Measurements from ENCODE around the gene ANO7. TPM values are rescaled to one million over a fixed set of nuclear protein-coding genes. Genes with fewer than 3 reads are reported as not detected.

The ANO7 gene
- total RNA-seq, 1 experiment from 2014 or later = 0.19 TPM

DNA sequence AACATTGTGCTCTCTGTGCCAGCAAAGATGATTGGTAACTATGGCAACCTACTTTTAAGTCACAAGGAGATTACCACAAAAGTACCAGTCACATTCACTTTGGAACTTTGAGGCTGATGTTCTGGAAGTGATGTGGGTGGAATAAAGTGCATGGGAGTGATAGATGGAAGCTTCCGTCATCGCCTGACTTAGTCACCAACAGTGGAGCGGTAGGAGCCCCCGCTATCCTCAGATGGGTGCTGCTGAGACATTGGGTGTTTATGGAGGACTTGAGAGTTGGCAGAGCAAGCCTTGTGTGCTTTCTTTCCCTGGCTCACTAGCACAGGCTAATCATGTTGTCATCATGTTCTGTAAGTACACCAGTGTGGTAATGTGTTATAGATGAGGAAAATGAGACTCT, 33.6 kb upstream of the ANO7 start:
- no peak overlapping the region for H3K9ac ChIP-seq (ENCODE audit: low read length)
- no peak overlapping the region for H3K27ac ChIP-seq (ENCODE audit: low read length)
- DNase-seq = no peak
- no peaks in the 10 kb centered on the region for H4K20me1 ChIP-seq (ENCODE audit: insufficient read depth, low read depth, low read length)
- H3K9me3 ChIP-seq (ENCODE audit: low read length) = no peaks in the 10 kb centered on the region
- no peaks in the 10 kb centered on the region for H3K27me3 ChIP-seq (ENCODE audit: low read length)
- H3K79me2 ChIP-seq (ENCODE audit: low read length) = peaks cover 32% of the 10 kb centered on the region
- H3K4me2 ChIP-seq (ENCODE audit: low read depth, low read length, poor library complexity, severe bottlenecking) = no peak overlapping the region
- H3K9me2 ChIP-seq (replicated peaks; ENCODE audit: insufficient read depth, low read length) = no peaks in the 10 kb centered on the region
- H3K36me3 ChIP-seq (ENCODE audit: insufficient read depth, low read length) = peaks cover 10% of the 10 kb centered on the region; the same call in 1 of the 2 replicates
- peaks cover 12% of the 10 kb centered on the region for H3K4me1 ChIP-seq (ENCODE audit: low read length)
- H2AFZ ChIP-seq (ENCODE audit: low read length) = no peak overlapping the region
- H3K4me3 ChIP-seq (ENCODE audit: low read length) = no peak overlapping the region

DNA sequence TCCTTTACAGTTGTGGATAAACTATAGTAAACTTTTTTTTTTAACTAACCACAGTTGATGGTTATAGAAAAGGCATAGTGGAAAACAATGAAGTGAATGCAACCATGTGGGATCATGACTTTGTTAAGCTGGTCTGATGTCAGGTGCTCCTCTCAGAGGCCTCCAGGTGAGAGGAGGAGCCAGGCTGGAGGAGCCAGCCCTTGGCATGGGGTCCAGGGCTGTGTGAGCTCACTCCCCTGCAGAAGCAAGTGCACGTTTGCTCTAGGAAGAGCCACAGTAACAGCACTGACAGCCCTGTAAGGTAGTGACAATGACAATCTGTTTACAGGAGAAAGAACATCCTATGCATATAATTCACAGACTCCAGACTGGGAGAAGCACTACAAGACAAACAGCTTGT, 32.5 kb upstream of the ANO7 start:
- no peak for DNase-seq
- H3K36me3 ChIP-seq (ENCODE audit: insufficient read depth, low read length) = peaks cover 10% of the 10 kb centered on the region; the same call in 1 of the 2 replicates

DNA sequence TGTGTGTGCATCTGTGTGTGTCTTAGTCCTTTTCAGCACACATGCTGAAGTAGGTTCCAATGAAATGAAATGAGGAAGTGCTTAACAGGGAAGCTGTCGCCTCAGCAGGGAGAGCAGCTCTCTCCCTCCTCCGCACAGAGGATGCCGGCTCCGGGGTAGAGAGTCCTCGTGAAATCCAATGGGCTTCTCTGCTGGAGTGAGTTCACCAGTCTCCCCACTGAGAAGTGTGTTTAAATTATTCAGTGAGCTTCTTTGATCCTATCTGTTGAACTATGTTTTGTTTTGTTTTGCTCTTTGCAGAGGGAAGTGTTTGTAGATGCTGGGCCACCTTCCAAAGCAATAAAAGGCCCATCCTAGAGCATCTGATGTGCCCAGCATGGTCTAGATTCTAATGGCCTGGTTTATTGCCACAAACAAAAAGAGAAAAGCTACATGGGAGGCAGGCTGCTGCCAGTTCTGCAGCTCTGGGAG, 31.5 kb upstream of the ANO7 start:
- Histone ChIP-seq H3K4me3 (ENCODE audit: low read length) (no peak overlapping the region), H3K79me2 (ENCODE audit: low read length) (peaks cover 16% of the 10 kb centered on the region), H3K27ac (ENCODE audit: low read length) (no peak overlapping the region), H3K4me2 (ENCODE audit: low read depth, low read length, poor library complexity, severe bottlenecking) (no peak overlapping the region), H3K9me3 (ENCODE audit: low read length) (no peaks in the 10 kb centered on the region), H3K27me3 (ENCODE audit: low read length) (no peaks in the 10 kb centered on the region), H3K4me1 (ENCODE audit: low read length) (peaks cover under 1% of the 10 kb centered on the region; the same call in 1 of the 2 replicates), H2AFZ (ENCODE audit: low read length) (no peak overlapping the region), H3K9me2 (replicated peaks; ENCODE audit: insufficient read depth, low read length) (no peaks in the 10 kb centered on the region), H3K36me3 (ENCODE audit: insufficient read depth, low read length) (peaks cover 10% of the 10 kb centered on the region; the same call in 1 of the 2 replicates), H4K20me1 (ENCODE audit: insufficient read depth, low read depth, low read length) (no peaks in the 10 kb centered on the region), H3K9ac (ENCODE audit: low read length) (no peak overlapping the region)
- no peak for DNase-seq

More for the DNA sequence above, 32.5 kb upstream of the ANO7 start:
- no peak overlapping the region for H2AFZ ChIP-seq (ENCODE audit: low read length)
- H3K27me3 ChIP-seq (ENCODE audit: low read length) = no peaks in the 10 kb centered on the region
- H3K4me3 ChIP-seq (ENCODE audit: low read length) = no peak overlapping the region
- H3K4me2 ChIP-seq (ENCODE audit: low read depth, low read length, poor library complexity, severe bottlenecking) = no peak overlapping the region
- peaks cover 27% of the 10 kb centered on the region for H3K79me2 ChIP-seq (ENCODE audit: low read length)
- H3K9me2 ChIP-seq (replicated peaks; ENCODE audit: insufficient read depth, low read length) = no peaks in the 10 kb centered on the region
- no peaks in the 10 kb centered on the region for H4K20me1 ChIP-seq (ENCODE audit: insufficient read depth, low read depth, low read length)
- H3K27ac ChIP-seq (ENCODE audit: low read length) = no peak overlapping the region
- H3K9ac ChIP-seq (ENCODE audit: low read length) = no peak overlapping the region
- peaks cover 11% of the 10 kb centered on the region for H3K4me1 ChIP-seq (ENCODE audit: low read length)
- H3K9me3 ChIP-seq (ENCODE audit: low read length) = no peaks in the 10 kb centered on the region

DNA sequence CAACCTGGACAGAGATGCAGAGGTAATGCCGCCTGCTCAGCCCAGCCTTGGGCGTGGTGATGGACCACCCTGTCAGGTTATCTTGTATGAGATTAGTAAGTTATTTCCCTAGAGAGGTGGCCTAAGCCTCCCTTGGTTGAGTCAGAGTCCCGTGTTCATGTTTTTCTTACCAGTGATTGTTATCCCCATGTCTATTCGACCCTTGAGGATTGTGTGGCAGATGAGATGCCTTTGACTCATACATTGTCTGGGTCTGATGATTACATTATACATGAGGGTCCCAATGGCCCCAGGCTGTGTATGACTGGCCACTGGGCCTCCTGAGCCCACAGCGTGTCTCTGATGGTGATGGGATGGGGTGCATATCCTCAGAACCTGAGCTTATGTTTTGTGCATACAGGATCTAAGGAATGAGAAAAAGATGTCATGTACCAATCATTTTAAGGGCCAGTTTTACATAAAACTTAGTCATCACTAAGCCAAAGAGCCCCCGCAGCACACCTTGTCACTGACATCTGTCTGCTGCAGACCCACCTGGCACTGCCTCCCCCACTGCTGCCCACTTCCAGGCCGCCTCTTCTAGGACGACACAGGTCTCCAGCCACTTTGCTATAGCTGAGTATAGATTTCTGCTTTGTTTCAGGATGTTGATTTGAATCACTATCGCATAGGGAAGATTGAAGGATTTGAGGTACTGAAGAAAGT, 30.5 kb upstream of the ANO7 start:
- Histone ChIP-seq H3K27ac (ENCODE audit: low read length) (no peak overlapping the region), H3K9me3 (ENCODE audit: low read length) (no peaks in the 10 kb centered on the region), H3K4me1 (ENCODE audit: low read length) (no peaks in the 10 kb centered on the region), H2AFZ (ENCODE audit: low read length) (no peak overlapping the region), H3K4me2 (ENCODE audit: low read depth, low read length, poor library complexity, severe bottlenecking) (no peak overlapping the region), H3K9ac (ENCODE audit: low read length) (no peak overlapping the region), H3K4me3 (ENCODE audit: low read length) (no peak overlapping the region), H4K20me1 (ENCODE audit: insufficient read depth, low read depth, low read length) (no peaks in the 10 kb centered on the region), H3K79me2 (ENCODE audit: low read length) (peaks cover 6% of the 10 kb centered on the region), H3K9me2 (replicated peaks; ENCODE audit: insufficient read depth, low read length) (no peaks in the 10 kb centered on the region), H3K27me3 (ENCODE audit: low read length) (no peaks in the 10 kb centered on the region), H3K36me3 (ENCODE audit: insufficient read depth, low read length) (peaks cover 10% of the 10 kb centered on the region; the same call in 1 of the 2 replicates)
- no peak for DNase-seq

DNA sequence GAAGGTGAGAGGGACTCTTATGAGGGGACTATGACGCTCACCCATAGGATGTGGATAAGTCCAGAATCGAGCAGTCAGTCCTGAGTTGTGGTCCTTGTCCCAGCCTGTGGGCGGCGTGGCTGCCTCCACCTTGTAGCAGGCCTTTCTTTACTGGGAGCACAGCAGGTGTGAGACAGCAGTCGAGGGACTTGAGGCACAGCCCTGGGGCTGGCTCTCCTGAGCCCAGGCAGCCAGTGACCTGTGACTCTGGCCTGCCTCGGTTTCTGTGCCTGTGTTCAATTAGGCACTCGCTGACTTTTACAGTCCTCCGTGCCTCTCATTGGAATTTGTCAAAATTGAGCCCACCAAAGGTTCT, 30.0 kb upstream of the ANO7 start:
- Histone ChIP-seq H4K20me1 (ENCODE audit: insufficient read depth, low read depth, low read length) (no peaks in the 10 kb centered on the region), H3K27ac (ENCODE audit: low read length) (no peak overlapping the region), H3K4me2 (ENCODE audit: low read depth, low read length, poor library complexity, severe bottlenecking) (no peak overlapping the region), H3K27me3 (ENCODE audit: low read length) (no peaks in the 10 kb centered on the region), H3K9me3 (ENCODE audit: low read length) (no peaks in the 10 kb centered on the region), H3K36me3 (ENCODE audit: insufficient read depth, low read length) (peaks cover 13% of the 10 kb centered on the region; the same call in 1 of the 2 replicates), H3K9me2 (replicated peaks; ENCODE audit: insufficient read depth, low read length) (no peaks in the 10 kb centered on the region), H3K4me1 (ENCODE audit: low read length) (no peaks in the 10 kb centered on the region), H3K4me3 (ENCODE audit: low read length) (no peak overlapping the region), H3K9ac (ENCODE audit: low read length) (no peak overlapping the region), H2AFZ (ENCODE audit: low read length) (no peak overlapping the region), H3K79me2 (ENCODE audit: low read length) (peaks cover under 1% of the 10 kb centered on the region; the same call in 1 of the 2 replicates)
- no peak for DNase-seq

DNA sequence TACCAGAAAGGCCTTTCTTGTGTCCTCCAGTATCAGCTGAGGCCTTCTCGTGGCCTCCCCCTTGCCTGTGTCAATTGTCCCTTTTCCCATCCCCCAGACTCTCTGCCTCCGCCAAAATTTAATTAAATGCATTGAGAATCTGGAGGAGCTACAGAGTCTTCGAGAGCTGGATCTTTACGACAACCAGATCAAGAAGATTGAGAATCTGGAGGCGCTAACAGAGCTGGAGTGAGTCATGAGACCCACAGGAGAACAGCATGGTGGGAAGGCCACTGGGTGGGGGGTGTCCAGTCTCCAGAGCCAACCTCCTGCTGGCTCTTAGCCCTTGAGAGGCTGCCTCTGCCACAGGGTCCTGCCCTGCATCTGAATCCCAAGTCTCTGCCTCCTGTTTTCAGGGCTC, 29.4 kb upstream of the ANO7 start:
- no peaks in the 10 kb centered on the region for H3K79me2 ChIP-seq (ENCODE audit: low read length)
- no peak overlapping the region for H3K4me2 ChIP-seq (ENCODE audit: low read depth, low read length, poor library complexity, severe bottlenecking)
- H3K4me1 ChIP-seq (ENCODE audit: low read length) = no peaks in the 10 kb centered on the region
- no peak overlapping the region for H2AFZ ChIP-seq (ENCODE audit: low read length)
- no peak overlapping the region for H3K9ac ChIP-seq (ENCODE audit: low read length)
- H3K4me3 ChIP-seq (ENCODE audit: low read length) = no peak overlapping the region
- DNase-seq = no peak
- no peak overlapping the region for H3K27ac ChIP-seq (ENCODE audit: low read length)
- no peaks in the 10 kb centered on the region for H3K9me2 ChIP-seq (replicated peaks; ENCODE audit: insufficient read depth, low read length)
- H3K36me3 ChIP-seq (ENCODE audit: insufficient read depth, low read length) = peaks cover 15% of the 10 kb centered on the region; the same call in 1 of the 2 replicates
- no peaks in the 10 kb centered on the region for H3K27me3 ChIP-seq (ENCODE audit: low read length)
- no peaks in the 10 kb centered on the region for H3K9me3 ChIP-seq (ENCODE audit: low read length)
- no peaks in the 10 kb centered on the region for H4K20me1 ChIP-seq (ENCODE audit: insufficient read depth, low read depth, low read length)

DNA sequence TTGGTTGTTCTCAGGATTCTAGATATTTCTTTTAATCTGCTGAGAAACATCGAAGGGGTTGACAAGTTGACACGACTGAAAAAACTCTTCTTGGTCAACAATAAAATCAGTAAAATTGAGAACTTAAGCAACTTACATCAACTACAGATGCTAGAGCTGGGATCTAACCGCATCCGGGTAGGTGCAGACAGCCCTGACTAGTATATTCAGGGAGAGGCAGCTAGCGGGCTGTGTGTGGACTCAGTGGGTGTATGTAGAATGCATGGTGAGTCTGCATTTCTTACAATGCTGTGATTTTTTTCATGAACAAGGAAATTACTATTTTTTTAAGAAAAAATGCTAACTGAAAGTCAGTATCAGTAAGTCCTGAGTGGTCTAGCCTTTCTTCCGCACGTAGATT, 28.2 kb upstream of the ANO7 start:
- no peaks in the 10 kb centered on the region for H3K9me2 ChIP-seq (replicated peaks; ENCODE audit: insufficient read depth, low read length)
- no peak overlapping the region for H2AFZ ChIP-seq (ENCODE audit: low read length)
- H3K4me3 ChIP-seq (ENCODE audit: low read length) = no peak overlapping the region
- H3K9me3 ChIP-seq (ENCODE audit: low read length) = no peaks in the 10 kb centered on the region
- H3K27me3 ChIP-seq (ENCODE audit: low read length) = no peaks in the 10 kb centered on the region
- no peak for DNase-seq
- H3K4me2 ChIP-seq (ENCODE audit: low read depth, low read length, poor library complexity, severe bottlenecking) = no peak overlapping the region
- H3K9ac ChIP-seq (ENCODE audit: low read length) = no peak overlapping the region
- H3K36me3 ChIP-seq (ENCODE audit: insufficient read depth, low read length) = peaks cover 19% of the 10 kb centered on the region; the same call in 1 of the 2 replicates
- H3K27ac ChIP-seq (ENCODE audit: low read length) = no peak overlapping the region
- H3K4me1 ChIP-seq (ENCODE audit: low read length) = no peaks in the 10 kb centered on the region
- no peaks in the 10 kb centered on the region for H3K79me2 ChIP-seq (ENCODE audit: low read length)
- no peaks in the 10 kb centered on the region for H4K20me1 ChIP-seq (ENCODE audit: insufficient read depth, low read depth, low read length)

DNA sequence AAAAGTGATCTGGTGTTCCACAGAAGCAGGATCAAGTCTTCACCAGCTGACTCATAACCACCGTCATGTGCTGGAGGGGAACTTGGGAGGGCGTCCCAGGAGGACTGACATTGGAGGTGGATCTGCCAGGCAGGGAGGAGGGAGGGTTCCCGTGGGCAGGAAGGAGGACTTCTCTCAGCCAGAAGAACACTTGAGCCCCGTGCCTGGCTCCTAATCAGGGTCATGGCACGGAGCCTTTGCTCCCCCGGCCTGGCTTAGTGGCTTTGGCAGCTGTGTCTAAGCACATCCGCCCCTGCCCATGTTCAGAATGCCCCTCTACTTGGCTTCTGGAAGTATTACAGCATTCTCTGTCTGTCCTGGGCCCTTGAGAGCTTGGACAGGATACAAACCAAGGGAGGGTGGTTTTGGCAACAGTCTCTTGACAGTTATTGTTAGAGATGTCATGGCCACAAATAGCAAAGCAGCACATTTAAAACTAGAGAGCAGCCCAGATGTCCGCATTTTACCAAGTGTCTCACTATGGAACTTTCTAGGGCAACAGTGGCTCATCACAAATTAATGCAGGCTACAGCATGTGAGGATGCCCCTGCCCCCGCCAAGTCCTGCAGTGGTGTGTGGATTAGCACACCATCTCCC, 26.7 kb upstream of the ANO7 start:
- Histone ChIP-seq H3K9me2 (replicated peaks; ENCODE audit: insufficient read depth, low read length) (no peaks in the 10 kb centered on the region), H3K9me3 (ENCODE audit: low read length) (no peaks in the 10 kb centered on the region), H3K4me3 (ENCODE audit: low read length) (no peak overlapping the region), H3K9ac (ENCODE audit: low read length) (no peak overlapping the region), H3K27me3 (ENCODE audit: low read length) (no peaks in the 10 kb centered on the region), H3K27ac (ENCODE audit: low read length) (no peak overlapping the region), H2AFZ (ENCODE audit: low read length) (no peak overlapping the region), H3K4me1 (ENCODE audit: low read length) (no peaks in the 10 kb centered on the region), H3K36me3 (ENCODE audit: insufficient read depth, low read length) (peaks cover 25% of the 10 kb centered on the region; the same call in 1 of the 2 replicates), H4K20me1 (ENCODE audit: insufficient read depth, low read depth, low read length) (no peaks in the 10 kb centered on the region), H3K79me2 (ENCODE audit: low read length) (no peaks in the 10 kb centered on the region), H3K4me2 (ENCODE audit: low read depth, low read length, poor library complexity, severe bottlenecking) (no peak overlapping the region)
- DNase-seq = no peak

Data from Karpas-422 (cell line).